Mucosa of gallbladder (tissue), 1 donor: Measurements from ENCODE around the gene STAT1. TPM values are rescaled to one million over a fixed set of nuclear protein-coding genes. Genes with fewer than 3 reads are reported as not detected.
A peak's percentile ranks its signal among the peaks of the same experiment; 100 is the strongest.

ENCODE experiments used
- DNase-seq: peaks from one replicate; pipeline ENCODE4 v3.0.0-alpha.2; 2020; ENCODE audit warnings: low spot score
- total RNA-seq: library from RNA; stranded (reverse); gene quantifications from one replicate; pipeline ENCODE4 v1.2.1, GENCODE V29; 2021
- donor health status: DM: no; HTN: no; CAD: no.

STAT1 gene
- total RNA-seq, 1 donor from 2014 or later, result 68.6 TPM

GRCh38 chr2:191031256-191031655, 17.3 kb upstream of the STAT1 start:
- DNase-seq, result no peak

- peak; percentile 50 for DNase-seq
Observed at GRCh38 chr2:191030521-191031154, 16.7 kb upstream of the STAT1 start.

- no peak for DNase-seq
Observed at GRCh38 chr2:191029280-191029950, 15.4 kb upstream of the STAT1 start.

GRCh38 chr2:191026377-191026776, 12.4 kb upstream of the STAT1 start:
- DNase-seq, result no peak

- no peak for DNase-seq
Observed at GRCh38 chr2:191025135-191025534, 11.2 kb upstream of the STAT1 start.

GRCh38 chr2:191023235-191023679, 9.3 kb upstream of the STAT1 start:
- no peak for DNase-seq

GRCh38 chr2:191020742-191021381, 6.9 kb upstream of the STAT1 start:
- peak; percentile 23 for DNase-seq

GRCh38 chr2:191020221-191020741, 6.3 kb upstream of the STAT1 start:
- peak; percentile 96 for DNase-seq

GRCh38 chr2:191019376-191019775, 5.4 kb upstream of the STAT1 start:
- DNase-seq, result no peak

GRCh38 chr2:191018643-191019119, 4.7 kb upstream of the STAT1 start:
- DNase-seq, result no peak

GRCh38 chr2:191018048-191018447, 4.1 kb upstream of the STAT1 start:
- no peak for DNase-seq

GRCh38 chr2:191015831-191016230, 1.9 kb upstream of the STAT1 start:
- no peak for DNase-seq

- no peak for DNase-seq
Observed at GRCh38 chr2:191015239-191015638, 1.3 kb upstream of the STAT1 start.

GRCh38 chr2:191014653-191015020, 666 bp upstream of the STAT1 start:
- DNase-seq, result no peak

GRCh38 chr2:191013682-191013931, 364 bp downstream of the STAT1 start:
- DNase-seq, result no peak

GRCh38 chr2:191012845-191013681, 908 bp downstream of the STAT1 start:
- no peak for DNase-seq

GRCh38 chr2:191012346-191012745, 1.6 kb downstream of the STAT1 start:
- no peak for DNase-seq

GRCh38 chr2:191010887-191011885, 2.8 kb downstream of the STAT1 start:
- no peak for DNase-seq

GRCh38 chr2:191009541-191010374, 4.2 kb downstream of the STAT1 start:
- no peak for DNase-seq

- DNase-seq, result no peak
Observed at GRCh38 chr2:191008286-191008685, 5.7 kb downstream of the STAT1 start.
